ENCODE results near the gene RNF212B.

- TF ChIP-seq POLR2A (IDR thresholded peaks at IDR 0.05) = no peak
- TF ChIP-seq EP300 (IDR thresholded peaks at IDR 0.05) = no peak
- no peak for TF ChIP-seq CTCF (IDR thresholded peaks at IDR 0.05)
These were observed 47.8 kb downstream of the RNF212B start for GRCh38 chr14:23285530-23286019.
